GM20431 (cell line): ENCODE results near the gene SEH1L.
"Not testable (repeated sequence)": the region's sequence is repeated elsewhere in the genome, so short reads cannot be mapped to it uniquely, and the experiment has no call there.

ENCODE experiments used
- in situ Hi-C: fragments of 300-500 bp; cut with MseI, MboI; formaldehyde crosslinking; loops from one replicate; pipeline ENCODE4 v1.15.0; 2020; ENCODE audit warnings: low sequenced_read_pairs; ENCODE audit not compliant: unreplicated experiment

SEH1L gene

GRCh38 chr18:12990967-12991820 lies 43.4 kb downstream of the SEH1L start, which contains the start of gene CEP192:
Gene CEP192 (plus strand): TSS chr18:12991362. CDS start chr18:12999425, 8,063 bp downstream.
- in situ Hi-C loops = no loop called here

- in situ Hi-C loops = no loop called here
Measured at GRCh38 chr18:12991821-12992179, 44.0 kb downstream of the SEH1L start.

GRCh38 chr18:12993439-12993838 lies 45.6 kb downstream of the SEH1L start:
- in situ Hi-C loops = no loop called here

GRCh38 chr18:12995424-12995823 lies 47.6 kb downstream of the SEH1L start:
- in situ Hi-C loops = no loop called here

- in situ Hi-C loops = no loop called here
Measured at GRCh38 chr18:12995952-12996477, 48.2 kb downstream of the SEH1L start.

- in situ Hi-C loops = no loop called here
Measured at GRCh38 chr18:12996661-12997292, 49.0 kb downstream of the SEH1L start.

- in situ Hi-C loops = not testable (repeated sequence)
Measured at GRCh38 chr18:12997330-12997729, 49.5 kb downstream of the SEH1L start.

GRCh38 chr18:12998332-12999060 lies 50.7 kb downstream of the SEH1L start:
- in situ Hi-C loops = no loop called here

DNA sequence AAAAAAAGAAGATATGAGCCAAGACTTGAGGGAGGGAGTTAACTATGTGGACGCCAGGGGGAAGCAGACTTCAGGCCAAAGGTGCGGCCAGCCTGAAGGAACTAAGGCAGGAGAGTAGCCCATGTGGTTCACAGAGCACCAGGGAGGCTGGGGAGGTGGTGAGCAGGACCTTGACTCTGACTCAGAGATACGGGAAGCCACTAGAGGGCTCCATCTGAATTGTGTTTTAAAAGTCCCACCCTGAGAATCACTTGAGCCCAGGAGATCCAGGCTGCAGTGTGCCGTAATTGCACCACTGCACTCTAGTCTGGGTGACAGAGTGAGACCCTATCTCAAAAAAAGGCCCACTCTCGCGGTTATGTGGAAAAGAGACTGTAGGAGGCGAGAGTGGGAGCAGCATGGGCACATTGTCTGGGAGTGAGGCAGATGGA lies 55.7 kb downstream of the SEH1L start:
- in situ Hi-C loops = no loop called here

DNA sequence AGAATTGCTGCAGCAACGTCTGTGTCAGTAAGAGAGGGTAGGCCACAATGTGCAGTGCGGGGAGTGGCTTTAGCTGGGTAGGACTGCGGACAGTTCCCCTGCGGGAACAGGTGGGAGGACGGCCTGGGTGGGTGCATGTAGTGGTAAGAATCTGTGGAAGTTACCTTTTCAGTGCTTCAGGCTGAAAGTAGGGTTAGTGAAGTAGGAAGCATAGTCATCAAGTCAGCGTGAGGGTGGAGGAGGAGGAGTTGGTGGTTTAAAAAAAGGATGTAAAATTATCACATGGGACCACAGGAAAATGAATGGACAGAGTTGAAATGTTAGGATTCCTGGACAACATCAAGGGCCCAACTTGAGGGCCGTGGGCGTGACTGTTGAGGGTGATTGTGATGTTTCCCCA lies 56.6 kb downstream of the SEH1L start:
- in situ Hi-C loops = no loop called here

GRCh38 chr18:13005289-13005688 lies 57.5 kb downstream of the SEH1L start:
- in situ Hi-C loops = no loop called here

- in situ Hi-C loops = no loop called here
Measured at GRCh38 chr18:13006531-13007247, 58.9 kb downstream of the SEH1L start.

DNA sequence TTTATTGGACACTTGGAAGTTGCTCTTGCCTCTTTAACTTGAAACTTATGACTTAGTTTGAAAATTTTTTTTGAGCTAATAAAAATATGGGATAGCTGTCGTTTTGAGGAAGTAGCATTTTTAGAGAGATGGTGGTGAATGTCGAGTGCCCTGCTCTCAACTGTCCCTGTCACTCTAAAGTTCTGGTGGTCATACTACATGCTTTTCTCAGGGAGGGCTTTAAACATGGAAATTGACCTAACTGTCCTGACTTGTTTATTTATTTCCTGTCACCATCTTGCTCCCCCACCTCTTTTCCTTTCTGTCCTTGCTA lies 59.4 kb downstream of the SEH1L start:
- in situ Hi-C loops = no loop called here

DNA sequence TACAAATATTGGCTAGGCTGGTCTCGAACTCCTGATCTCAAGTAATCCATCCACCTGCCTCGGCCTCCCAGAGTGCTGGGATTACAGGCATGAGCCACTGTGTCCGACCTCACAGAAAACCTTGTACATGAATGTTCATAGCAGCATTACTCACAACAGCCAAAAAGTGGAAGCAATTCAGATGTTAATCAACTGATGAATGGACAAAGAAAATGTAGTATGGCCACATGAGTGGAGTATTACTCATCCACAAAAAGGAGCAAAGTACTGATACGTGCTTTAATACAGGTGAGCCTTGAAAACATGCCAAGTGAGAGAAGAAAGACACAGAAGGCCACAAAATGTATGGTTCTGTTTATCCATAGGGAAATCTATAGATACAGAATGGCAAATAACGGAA lies 63.9 kb downstream of the SEH1L start:
- in situ Hi-C loops = no loop called here

GRCh38 chr18:13014232-13014631 lies 66.4 kb downstream of the SEH1L start:
- in situ Hi-C loops = no loop called here

DNA sequence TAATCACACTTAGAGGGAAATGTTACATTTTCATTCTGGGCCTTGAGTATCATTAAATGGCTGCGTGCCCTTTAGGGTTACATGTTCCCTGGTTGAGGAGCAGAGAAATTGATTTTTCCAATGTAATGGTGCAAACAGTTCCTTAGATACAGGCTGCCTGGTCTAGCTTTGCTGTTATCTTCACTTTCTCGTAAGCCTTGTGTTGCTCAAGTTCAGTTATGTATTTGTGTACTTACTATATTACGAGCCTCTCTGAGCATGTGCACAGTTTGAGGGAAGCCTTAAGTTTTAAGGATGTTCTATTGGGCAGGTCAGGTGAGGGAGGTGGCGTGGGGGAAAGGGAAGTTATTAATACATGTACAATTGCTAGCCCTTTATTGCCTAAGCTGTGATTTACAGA lies 67.0 kb downstream of the SEH1L start:
- in situ Hi-C loops = no loop called here

- in situ Hi-C loops = no loop called here
Measured at GRCh38 chr18:13017247-13017875, 69.5 kb downstream of the SEH1L start.

GRCh38 chr18:13018374-13018773 lies 70.6 kb downstream of the SEH1L start:
- in situ Hi-C loops = no loop called here

GRCh38 chr18:13019301-13019700 lies 71.5 kb downstream of the SEH1L start:
- in situ Hi-C loops = no loop called here

- in situ Hi-C loops = no loop called here
Measured at GRCh38 chr18:13022644-13023043, 74.8 kb downstream of the SEH1L start.
